HL-60 (cell line): Measurements from ENCODE around the gene MOB3C.
A peak's percentile ranks its signal among the peaks of the same experiment; 100 is the strongest.

Experiments
- DNase-seq, 2 experiments: peaks; one replicate each; pipeline ENCODE4 v3.0.0-alpha.2; 2010 to 2020; ENCODE audit warnings: low read depth in 1 of 2, low spot score in 1 of 2
- H3K27ac ChIP-seq: fragments of 250-450 bp; sonication (Bioruptor Pico); replicated peaks from 2 replicates; pipeline ENCODE4 v1.5.1; 2020; ENCODE audit warnings: mild to moderate bottlenecking, moderate library complexity
- H3K27me3 ChIP-seq: fragments of 250-450 bp; sonication (Bioruptor Pico); 2 replicates; pipeline ENCODE4 v1.5.1; 2021; ENCODE audit warnings: mild to moderate bottlenecking, moderate library complexity; ENCODE audit not compliant: insufficient read depth, poor library complexity, severe bottlenecking
- H3K4me3 ChIP-seq: replicated peaks from 2 replicates; pipeline ENCODE4 v1.5.1; 2011; ENCODE audit warnings: mild to moderate bottlenecking, control low read depth, low read length; ENCODE audit not compliant: insufficient read depth
- GABPA ChIP-seq: IDR thresholded peaks from 2 replicates; pipeline ENCODE4 v1.6.1; 2012; ENCODE audit warnings: low read depth
- POLR2AphosphoS5 ChIP-seq: IDR thresholded peaks from 2 replicates; pipeline ENCODE4 v1.6.1; 2012; ENCODE audit warnings: low read depth
- SPI1 ChIP-seq: IDR thresholded peaks from 2 replicates; pipeline ENCODE4 v1.6.1; 2012; ENCODE audit warnings: low read depth, mild to moderate bottlenecking, borderline replicate concordance
- TF ChIP-seq, protein P1 (sequence below): IDR thresholded peaks from 2 replicates; pipeline ENCODE4 v1.6.1; 2012; ENCODE audit warnings: low read depth; ENCODE audit not compliant: insufficient replicate concordance
- TF ChIP-seq, protein P2 (sequence below): IDR thresholded peaks from one replicate; pipeline ENCODE4 v1.5.1; 2011; ENCODE audit warnings: low read length, control low read depth, inconsistent platforms; ENCODE audit not compliant: insufficient read depth

MOB3C gene

DNA sequence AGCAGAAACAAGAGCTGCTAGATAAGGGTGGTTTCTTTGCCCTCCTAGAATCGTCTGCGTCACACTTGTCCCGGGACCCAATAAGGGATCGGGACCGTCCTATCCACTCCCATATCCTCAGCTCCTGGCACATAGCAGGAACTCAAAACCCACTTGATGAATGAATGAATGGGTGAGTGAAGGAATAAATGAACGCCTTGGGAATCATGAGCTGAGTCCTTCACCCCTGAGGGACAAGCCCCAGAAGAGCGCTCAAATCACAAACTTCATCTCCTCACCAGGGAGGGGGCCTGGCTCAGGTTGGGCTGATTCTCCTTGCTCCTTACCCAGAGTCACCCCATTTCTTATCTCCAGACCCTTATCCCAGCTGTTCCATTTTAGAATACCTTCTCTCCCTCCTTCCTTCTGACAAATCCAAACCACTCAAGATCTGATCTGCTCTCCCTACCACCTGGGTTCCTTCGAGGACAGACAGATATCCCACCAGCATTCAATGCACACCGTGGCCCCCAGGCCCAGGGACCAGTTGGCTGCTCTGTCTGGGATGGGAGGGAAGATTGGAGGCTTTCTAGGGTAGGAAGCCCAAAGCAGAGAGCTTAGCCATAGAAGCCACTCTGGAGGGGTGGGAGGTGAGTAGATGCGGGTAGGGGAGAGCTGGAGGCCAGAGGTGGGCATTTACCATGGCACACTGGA lies 643 bp upstream of the MOB3C start:
- TF ChIP-seq, protein P1, sequence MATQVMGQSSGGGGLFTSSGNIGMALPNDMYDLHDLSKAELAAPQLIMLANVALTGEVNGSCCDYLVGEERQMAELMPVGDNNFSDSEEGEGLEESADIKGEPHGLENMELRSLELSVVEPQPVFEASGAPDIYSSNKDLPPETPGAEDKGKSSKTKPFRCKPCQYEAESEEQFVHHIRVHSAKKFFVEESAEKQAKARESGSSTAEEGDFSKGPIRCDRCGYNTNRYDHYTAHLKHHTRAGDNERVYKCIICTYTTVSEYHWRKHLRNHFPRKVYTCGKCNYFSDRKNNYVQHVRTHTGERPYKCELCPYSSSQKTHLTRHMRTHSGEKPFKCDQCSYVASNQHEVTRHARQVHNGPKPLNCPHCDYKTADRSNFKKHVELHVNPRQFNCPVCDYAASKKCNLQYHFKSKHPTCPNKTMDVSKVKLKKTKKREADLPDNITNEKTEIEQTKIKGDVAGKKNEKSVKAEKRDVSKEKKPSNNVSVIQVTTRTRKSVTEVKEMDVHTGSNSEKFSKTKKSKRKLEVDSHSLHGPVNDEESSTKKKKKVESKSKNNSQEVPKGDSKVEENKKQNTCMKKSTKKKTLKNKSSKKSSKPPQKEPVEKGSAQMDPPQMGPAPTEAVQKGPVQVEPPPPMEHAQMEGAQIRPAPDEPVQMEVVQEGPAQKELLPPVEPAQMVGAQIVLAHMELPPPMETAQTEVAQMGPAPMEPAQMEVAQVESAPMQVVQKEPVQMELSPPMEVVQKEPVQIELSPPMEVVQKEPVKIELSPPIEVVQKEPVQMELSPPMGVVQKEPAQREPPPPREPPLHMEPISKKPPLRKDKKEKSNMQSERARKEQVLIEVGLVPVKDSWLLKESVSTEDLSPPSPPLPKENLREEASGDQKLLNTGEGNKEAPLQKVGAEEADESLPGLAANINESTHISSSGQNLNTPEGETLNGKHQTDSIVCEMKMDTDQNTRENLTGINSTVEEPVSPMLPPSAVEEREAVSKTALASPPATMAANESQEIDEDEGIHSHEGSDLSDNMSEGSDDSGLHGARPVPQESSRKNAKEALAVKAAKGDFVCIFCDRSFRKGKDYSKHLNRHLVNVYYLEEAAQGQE: no peak
- no peak for TF ChIP-seq GABPA
- TF ChIP-seq POLR2AphosphoS5: no peak
- TF ChIP-seq, protein P2, sequence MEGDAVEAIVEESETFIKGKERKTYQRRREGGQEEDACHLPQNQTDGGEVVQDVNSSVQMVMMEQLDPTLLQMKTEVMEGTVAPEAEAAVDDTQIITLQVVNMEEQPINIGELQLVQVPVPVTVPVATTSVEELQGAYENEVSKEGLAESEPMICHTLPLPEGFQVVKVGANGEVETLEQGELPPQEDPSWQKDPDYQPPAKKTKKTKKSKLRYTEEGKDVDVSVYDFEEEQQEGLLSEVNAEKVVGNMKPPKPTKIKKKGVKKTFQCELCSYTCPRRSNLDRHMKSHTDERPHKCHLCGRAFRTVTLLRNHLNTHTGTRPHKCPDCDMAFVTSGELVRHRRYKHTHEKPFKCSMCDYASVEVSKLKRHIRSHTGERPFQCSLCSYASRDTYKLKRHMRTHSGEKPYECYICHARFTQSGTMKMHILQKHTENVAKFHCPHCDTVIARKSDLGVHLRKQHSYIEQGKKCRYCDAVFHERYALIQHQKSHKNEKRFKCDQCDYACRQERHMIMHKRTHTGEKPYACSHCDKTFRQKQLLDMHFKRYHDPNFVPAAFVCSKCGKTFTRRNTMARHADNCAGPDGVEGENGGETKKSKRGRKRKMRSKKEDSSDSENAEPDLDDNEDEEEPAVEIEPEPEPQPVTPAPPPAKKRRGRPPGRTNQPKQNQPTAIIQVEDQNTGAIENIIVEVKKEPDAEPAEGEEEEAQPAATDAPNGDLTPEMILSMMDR: no peak
- no peak for TF ChIP-seq SPI1
- no peak for DNase-seq
- Histone ChIP-seq H3K27me3 (no peaks in the 10 kb centered on the region), H3K27ac (no peak overlapping the region), H3K4me3 (peak overlapping the region; percentile 76)

DNA sequence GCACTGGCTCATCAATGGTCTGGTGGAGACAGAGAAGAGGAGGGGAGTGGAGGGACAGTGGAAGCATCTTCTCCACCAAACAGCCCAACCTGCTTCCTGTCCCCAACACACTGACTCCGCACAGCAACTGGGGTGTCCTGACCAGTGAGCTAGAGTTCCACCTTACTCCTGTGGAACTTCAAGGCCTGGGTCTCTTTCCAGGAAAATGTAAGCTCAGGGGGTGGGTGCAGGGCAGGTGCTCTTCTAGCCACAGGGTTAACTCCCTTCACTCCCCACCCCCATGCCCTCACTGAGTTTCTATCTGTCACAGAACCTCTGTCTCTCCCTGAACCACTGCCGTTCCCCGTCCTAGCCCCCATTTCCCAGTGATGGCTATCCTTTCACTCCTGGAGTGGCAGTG lies 876 bp downstream of the MOB3C start:
- no peak overlapping the region for H3K27ac ChIP-seq
- DNase-seq: no peak
- peak overlapping the region; percentile 76 for H3K4me3 ChIP-seq
- TF ChIP-seq SPI1 (no peak), GABPA (no peak), POLR2AphosphoS5 (no peak)
- TF ChIP-seq, protein P1: no peak
- TF ChIP-seq, protein P2: no peak
- no peaks in the 10 kb centered on the region for H3K27me3 ChIP-seq

DNA sequence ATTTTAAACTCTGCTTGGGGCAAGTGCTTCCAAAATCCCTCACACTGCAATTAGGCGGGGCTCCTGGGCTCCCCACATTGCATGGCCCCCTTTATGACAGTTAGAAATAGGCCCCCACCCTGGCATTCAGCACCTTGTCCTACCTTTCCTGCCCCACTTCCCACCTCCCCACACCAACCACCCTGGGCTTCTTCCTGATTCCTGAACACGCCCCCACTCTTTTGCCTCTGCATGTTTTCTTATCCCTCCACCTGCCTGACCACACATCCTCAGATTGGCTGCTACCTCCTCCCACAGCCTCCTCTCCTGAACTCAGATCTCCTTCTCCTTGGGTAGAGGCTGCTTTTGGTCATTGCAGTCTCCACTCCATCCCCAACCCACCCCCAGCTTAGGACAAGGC lies 1.5 kb downstream of the MOB3C start:
- H3K27me3 ChIP-seq: no peaks in the 10 kb centered on the region
- no peak overlapping the region for H3K27ac ChIP-seq
- no peak for DNase-seq
- H3K4me3 ChIP-seq: no peak overlapping the region
- TF ChIP-seq SPI1 (no peak), POLR2AphosphoS5 (no peak), GABPA (no peak)
- TF ChIP-seq, protein P2: no peak
- TF ChIP-seq, protein P1: no peak
